ENCODE results near the gene BHMT2.

BHMT2 gene

DNA sequence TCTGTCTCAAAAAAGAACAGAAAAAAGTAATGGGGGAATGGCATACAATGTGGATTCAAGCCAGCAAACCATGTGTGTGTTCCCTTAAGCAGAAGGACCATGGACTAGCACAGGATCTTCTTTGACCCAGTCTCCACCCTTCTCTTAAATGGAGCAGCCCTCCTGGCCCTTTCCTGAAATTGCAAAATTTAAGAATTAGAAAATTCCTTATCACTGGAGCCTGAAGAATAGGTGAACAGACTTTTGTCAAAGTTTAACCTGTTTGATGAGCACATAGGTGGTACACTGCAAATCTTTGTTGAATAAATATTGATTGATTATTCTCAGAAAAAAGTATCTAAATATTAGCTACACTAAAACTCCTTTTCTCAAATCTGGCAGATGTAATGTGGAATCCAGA lies 12.7 kb upstream of the BHMT2 start:
- no peak overlapping the region for H3K4me3 ChIP-seq (ENCODE audit: control insufficient read depth, low read depth, low read length)
- DNase-seq (ENCODE audit: low read depth), result no peak
- TF ChIP-seq, protein P1, sequence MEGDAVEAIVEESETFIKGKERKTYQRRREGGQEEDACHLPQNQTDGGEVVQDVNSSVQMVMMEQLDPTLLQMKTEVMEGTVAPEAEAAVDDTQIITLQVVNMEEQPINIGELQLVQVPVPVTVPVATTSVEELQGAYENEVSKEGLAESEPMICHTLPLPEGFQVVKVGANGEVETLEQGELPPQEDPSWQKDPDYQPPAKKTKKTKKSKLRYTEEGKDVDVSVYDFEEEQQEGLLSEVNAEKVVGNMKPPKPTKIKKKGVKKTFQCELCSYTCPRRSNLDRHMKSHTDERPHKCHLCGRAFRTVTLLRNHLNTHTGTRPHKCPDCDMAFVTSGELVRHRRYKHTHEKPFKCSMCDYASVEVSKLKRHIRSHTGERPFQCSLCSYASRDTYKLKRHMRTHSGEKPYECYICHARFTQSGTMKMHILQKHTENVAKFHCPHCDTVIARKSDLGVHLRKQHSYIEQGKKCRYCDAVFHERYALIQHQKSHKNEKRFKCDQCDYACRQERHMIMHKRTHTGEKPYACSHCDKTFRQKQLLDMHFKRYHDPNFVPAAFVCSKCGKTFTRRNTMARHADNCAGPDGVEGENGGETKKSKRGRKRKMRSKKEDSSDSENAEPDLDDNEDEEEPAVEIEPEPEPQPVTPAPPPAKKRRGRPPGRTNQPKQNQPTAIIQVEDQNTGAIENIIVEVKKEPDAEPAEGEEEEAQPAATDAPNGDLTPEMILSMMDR (conservative IDR thresholded peaks at IDR 0.05; ENCODE audit: control insufficient read depth, insufficient read depth, low read depth, low read length), result no peak

DNA sequence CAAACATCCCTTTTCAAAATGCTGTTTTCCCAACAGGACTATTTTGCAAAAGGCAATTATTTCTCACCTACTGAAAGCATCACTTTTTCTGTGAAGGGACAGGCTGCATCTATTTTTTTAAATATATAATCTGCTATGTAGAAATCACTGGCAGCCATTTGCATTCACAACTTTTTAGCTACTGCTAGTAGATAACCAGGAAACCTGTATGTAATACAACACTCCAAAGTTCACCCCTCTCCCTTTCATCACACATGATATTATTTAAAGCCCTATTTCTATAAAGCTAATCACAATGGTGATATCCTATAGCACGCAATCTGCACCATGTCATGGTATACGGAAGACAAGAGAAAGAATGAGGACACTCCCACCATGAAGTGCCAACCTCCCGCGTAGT lies 9.9 kb upstream of the BHMT2 start:
- DNase-seq (ENCODE audit: low read depth), result no peak
- no peak overlapping the region for H3K4me3 ChIP-seq (ENCODE audit: control insufficient read depth, low read depth, low read length)
- TF ChIP-seq, protein P1 (conservative IDR thresholded peaks at IDR 0.05; ENCODE audit: control insufficient read depth, insufficient read depth, low read depth, low read length), result no peak

DNA sequence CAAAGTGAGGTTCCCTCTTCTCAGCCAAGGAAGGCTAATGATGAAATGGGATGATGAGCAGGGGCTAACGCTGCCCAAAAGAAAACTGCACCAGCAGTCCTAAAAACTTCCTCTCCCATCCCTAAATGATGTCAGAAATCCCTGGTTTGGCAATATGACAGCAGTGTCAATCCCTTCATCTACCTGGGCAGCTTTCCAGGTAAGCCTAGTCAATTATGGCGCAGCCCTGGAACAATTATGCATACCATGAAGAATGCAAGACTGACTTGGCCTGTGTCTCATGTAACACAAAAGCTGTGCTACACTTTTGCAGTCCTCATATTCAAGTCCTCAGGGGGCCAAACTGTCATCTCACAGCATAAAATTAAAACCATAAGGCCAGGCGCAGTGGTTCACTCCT lies 7.1 kb upstream of the BHMT2 start:
- TF ChIP-seq, protein P1 (conservative IDR thresholded peaks at IDR 0.05; ENCODE audit: control insufficient read depth, insufficient read depth, low read depth, low read length), result no peak
- DNase-seq (ENCODE audit: low read depth), result no peak
- H3K4me3 ChIP-seq (ENCODE audit: control insufficient read depth, low read depth, low read length), result no peak overlapping the region

DNA sequence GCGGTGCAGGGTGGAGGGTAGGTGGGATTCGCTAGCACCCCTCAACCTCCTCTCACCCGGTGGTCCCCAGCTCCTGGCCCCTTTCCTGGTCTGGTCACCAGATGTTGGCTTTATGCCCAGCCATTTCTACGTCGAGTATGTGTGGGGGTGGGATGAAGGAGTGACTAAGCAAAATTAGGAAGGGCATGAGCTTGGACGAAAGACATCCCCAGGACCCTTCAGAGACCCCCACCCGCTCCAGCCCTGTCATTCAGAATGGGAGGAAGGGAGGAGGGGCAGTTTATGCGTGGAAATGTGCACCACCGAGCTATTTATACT lies 742 bp downstream of the BHMT2 start:
- peak overlapping the region; percentile 45 for H3K4me3 ChIP-seq (ENCODE audit: control insufficient read depth, low read depth, low read length)
- TF ChIP-seq, protein P1 (conservative IDR thresholded peaks at IDR 0.05; ENCODE audit: control insufficient read depth, insufficient read depth, low read depth, low read length), result no peak
- peak; percentile 63 for DNase-seq (ENCODE audit: low read depth)

DNA sequence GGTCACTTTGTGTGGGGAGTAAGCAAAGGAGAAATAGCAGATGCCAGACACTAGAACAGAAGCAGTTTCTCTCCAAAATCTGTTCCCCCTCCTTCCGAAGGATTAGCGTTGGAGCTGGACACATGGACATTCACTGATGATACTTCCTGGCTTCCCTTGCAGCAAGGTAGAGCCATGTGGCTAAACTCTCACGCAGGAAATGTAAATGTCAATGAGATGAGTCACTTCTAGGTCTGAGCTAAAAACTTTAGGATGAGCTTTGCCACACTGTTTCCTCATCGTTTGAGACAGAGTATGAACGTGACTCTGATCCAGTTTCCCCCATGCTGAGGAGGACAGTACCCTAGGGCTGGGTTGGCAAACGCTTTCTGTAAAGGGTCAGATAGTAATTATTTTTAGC lies 5.1 kb downstream of the BHMT2 start:
- no peak overlapping the region for H3K4me3 ChIP-seq (ENCODE audit: control insufficient read depth, low read depth, low read length)
- TF ChIP-seq, protein P1 (conservative IDR thresholded peaks at IDR 0.05; ENCODE audit: control insufficient read depth, insufficient read depth, low read depth, low read length), result no peak
- DNase-seq (ENCODE audit: low read depth), result peak; percentile 72

DNA sequence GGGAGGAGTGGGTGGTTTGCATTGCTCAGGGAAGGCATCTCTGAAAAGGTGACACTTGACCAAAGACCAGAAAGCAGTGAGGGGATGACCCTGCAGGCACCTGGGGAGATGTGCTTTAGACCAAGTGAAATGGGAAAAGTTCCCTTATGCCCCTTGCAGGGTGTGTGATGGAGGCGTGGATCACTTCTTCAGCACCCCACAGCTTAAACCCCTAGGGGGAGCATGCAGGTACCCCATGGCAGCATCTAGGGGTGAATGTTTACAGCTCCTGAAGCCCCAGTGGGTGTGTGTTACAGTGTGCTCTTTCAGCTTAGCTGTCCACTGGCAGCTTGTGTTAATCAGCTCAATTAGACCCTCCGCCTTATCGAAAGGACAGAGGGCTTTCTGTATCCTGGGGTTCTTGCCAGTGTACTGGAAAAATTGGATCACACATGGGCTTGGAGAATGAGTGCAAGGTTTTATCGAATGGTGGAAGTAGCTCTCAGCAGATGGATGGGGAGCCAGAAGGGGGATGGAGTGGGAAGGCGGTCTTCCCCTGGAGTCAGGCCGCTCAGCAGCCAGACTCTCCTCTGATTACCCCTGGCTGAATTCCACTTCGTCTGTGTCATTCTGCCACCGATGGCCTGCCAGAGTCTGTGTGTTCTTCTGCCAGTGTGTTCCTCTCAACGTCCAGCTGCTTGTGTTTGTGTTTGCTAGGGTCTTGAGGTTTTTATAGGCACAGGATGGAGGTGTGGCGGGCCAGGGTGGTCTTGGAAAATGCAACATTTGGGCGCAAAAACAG lies 6.3 kb downstream of the BHMT2 start:
- DNase-seq (ENCODE audit: low read depth), result peak; percentile 11
- H3K4me3 ChIP-seq (ENCODE audit: control insufficient read depth, low read depth, low read length), result no peak overlapping the region
- TF ChIP-seq, protein P1 (conservative IDR thresholded peaks at IDR 0.05; ENCODE audit: control insufficient read depth, insufficient read depth, low read depth, low read length), result no peak

DNA sequence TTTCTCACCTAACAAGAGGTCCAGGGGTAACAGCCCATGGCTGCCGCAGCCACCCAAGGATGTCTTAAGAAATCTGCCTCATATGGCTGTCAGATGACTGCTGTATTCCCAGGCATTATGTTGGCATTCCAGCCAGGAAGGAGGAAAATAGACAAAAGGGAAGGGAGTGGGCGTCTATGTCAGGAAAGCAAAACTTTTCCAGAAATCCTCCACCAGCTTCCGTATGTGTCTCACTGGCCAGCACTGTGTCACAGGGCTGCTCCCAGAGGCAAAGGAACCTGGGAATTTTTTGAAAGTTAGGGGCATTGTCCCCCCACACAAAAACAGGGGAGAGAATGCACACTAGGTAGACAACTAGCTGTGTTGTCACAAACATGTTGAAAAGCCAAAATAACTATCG lies 7.3 kb downstream of the BHMT2 start:
- TF ChIP-seq, protein P1 (conservative IDR thresholded peaks at IDR 0.05; ENCODE audit: control insufficient read depth, insufficient read depth, low read depth, low read length), result no peak
- peak; percentile 26 for DNase-seq (ENCODE audit: low read depth)
- H3K4me3 ChIP-seq (ENCODE audit: control insufficient read depth, low read depth, low read length), result no peak overlapping the region

Measured in fibroblast of mammary gland (primary cell).